ENCODE results near the gene C1orf226. TPM values are rescaled to one million over a fixed set of nuclear protein-coding genes. Genes with fewer than 3 reads are reported as not detected.
A peak's percentile ranks its signal among the peaks of the same experiment; 100 is the strongest.

The C1orf226 gene
- total RNA-seq, 6 experiments from 2014 or later: 6.5 to 45.3 (median 28.4) TPM

- Histone ChIP-seq H3K9me3 (no peaks in the 10 kb centered on the region), H3K27ac (peak overlapping the region in 2 of 3 donors; percentile 92 to 95), H3K27me3 (no peaks in the 10 kb centered on the region), H3K36me3 (no peaks in the 10 kb centered on the region), H3K4me1 (peaks cover 0 to 18% (median 3%) of the 10 kb centered on the region in 4 donors), H3K4me3 (no peak overlapping the region)
- ATAC-seq (no peak), DNase-seq (no peak)
- no peak for TF ChIP-seq CTCF (IDR thresholded peaks at IDR 0.05)
- TF ChIP-seq POLR2A (IDR thresholded peaks at IDR 0.05): no peak
- WGBS (ENCODE audit: insufficient coverage, low coverage, low lambda C conversion rate, missing lambda C conversion rate): 80% methylated on average over 12 of the region's 15 CpGs
- intact Hi-C loops (cut with DNase I): loop anchor here in 1 of 2 donors (5.0 kb wide), 1 partner anchor 333 kb away; no protein-coding TSS in a partner anchor
Observed at GRCh38 chr1:162390396-162391185, 9.1 kb downstream of the C1orf226 start.

GRCh38 chr1:162391790-162392563 lies 10.4 kb downstream of the C1orf226 start:
- H3K4me1 ChIP-seq: peaks cover 0 to 18% (median 3%) of the 10 kb centered on the region in 4 donors
- H3K4me3 ChIP-seq: no peak overlapping the region
- intact Hi-C loops (cut with DNase I): loop anchor here in 1 of 2 donors (5.0 kb wide), 1 partner anchor 335 kb away; no protein-coding TSS in a partner anchor
- no peaks in the 10 kb centered on the region for H3K27me3 ChIP-seq
- ATAC-seq: peak in 3 of 4 donors; percentile 27 to 35 (median 28)
- H3K27ac ChIP-seq: no peak overlapping the region
- 45% methylated on average over 3 of the region's 4 CpGs for WGBS (ENCODE audit: insufficient coverage, low coverage, low lambda C conversion rate, missing lambda C conversion rate)
- peak in 1 of 3 donors; percentile 50 for DNase-seq
- no peaks in the 10 kb centered on the region for H3K36me3 ChIP-seq
- H3K9me3 ChIP-seq: no peaks in the 10 kb centered on the region
- TF ChIP-seq POLR2A (IDR thresholded peaks at IDR 0.05) (no peak), CTCF (IDR thresholded peaks at IDR 0.05) (peak; percentile 73 to 87 (median 78))

- H3K27me3 ChIP-seq: no peaks in the 10 kb centered on the region
- H3K4me1 ChIP-seq: no peaks in the 10 kb centered on the region
- no peak for TF ChIP-seq CTCF (IDR thresholded peaks at IDR 0.05)
- TF ChIP-seq POLR2A (IDR thresholded peaks at IDR 0.05): no peak
- H3K27ac ChIP-seq: no peak overlapping the region
- DNase-seq (no peak), ATAC-seq (peak in 1 of 4 donors; percentile 19)
- H3K4me3 ChIP-seq: no peak overlapping the region
- no peaks in the 10 kb centered on the region for H3K36me3 ChIP-seq
- 60% methylated on average over 3 of the region's 3 CpGs for WGBS (ENCODE audit: insufficient coverage, low coverage, low lambda C conversion rate, missing lambda C conversion rate)
- no peaks in the 10 kb centered on the region for H3K9me3 ChIP-seq
- intact Hi-C loops (cut with DNase I): no loop called here
Observed at GRCh38 chr1:162396201-162396906, 14.8 kb downstream of the C1orf226 start.

- DNase-seq: no peak
- no peak overlapping the region for H3K27ac ChIP-seq
- TF ChIP-seq POLR2A (IDR thresholded peaks at IDR 0.05) (no peak), CTCF (IDR thresholded peaks at IDR 0.05) (no peak)
- no peaks in the 10 kb centered on the region for H3K9me3 ChIP-seq
- intact Hi-C loops (cut with DNase I): no loop called here
- peak; percentile 69 to 85 (median 73) for ATAC-seq
- no peaks in the 10 kb centered on the region for H3K27me3 ChIP-seq
- H3K36me3 ChIP-seq: no peaks in the 10 kb centered on the region
- H3K4me1 ChIP-seq: no peaks in the 10 kb centered on the region
- H3K4me3 ChIP-seq: no peak overlapping the region
- no CpG with 5 or more reads among the region's 3 CpGs for WGBS (ENCODE audit: insufficient coverage, low coverage, low lambda C conversion rate, missing lambda C conversion rate)
Observed at GRCh38 chr1:162397039-162397448, 15.5 kb downstream of the C1orf226 start.
